DND-41 (cell line): Measurements from ENCODE around the gene SMARCA4.

Source experiments
- EZH2 ChIP-seq: IDR thresholded peaks from 3 replicates; pipeline ENCODE4 v1.6.1; 2012; ENCODE audit warnings: borderline replicate concordance, low read depth, mild to moderate bottlenecking, moderate library complexity, low read length, inconsistent platforms; ENCODE audit not compliant: severe bottlenecking
- TF ChIP-seq, protein P1 (sequence below): IDR thresholded peaks from 2 replicates; pipeline ENCODE4 v1.5.1; 2012; ENCODE audit warnings: borderline replicate concordance, low read length, moderate library complexity, mild to moderate bottlenecking; ENCODE audit not compliant: poor library complexity, severe bottlenecking; ENCODE audit errors: extremely low read depth

DNA sequence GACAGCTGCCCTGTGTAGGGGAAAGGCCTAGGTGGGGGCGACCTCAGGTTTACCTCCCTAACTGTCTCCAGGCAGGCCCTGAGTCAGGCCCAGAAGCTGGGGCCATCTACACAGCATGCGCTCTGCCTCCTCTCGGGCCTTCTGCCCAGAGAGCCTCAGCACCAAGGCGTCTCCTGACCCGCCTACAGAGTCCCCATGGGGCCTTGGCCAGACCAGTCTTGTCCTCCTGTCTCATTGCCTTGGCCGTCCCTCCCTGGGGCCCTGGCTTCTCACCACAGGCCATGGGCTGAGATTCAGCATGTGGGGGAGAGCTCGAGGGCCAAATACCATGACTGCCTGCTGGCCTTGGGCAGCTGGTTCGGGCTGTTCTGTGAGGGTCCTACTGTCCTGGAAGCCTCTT lies 59.0 kb downstream of the SMARCA4 start:
- TF ChIP-seq, protein P1, sequence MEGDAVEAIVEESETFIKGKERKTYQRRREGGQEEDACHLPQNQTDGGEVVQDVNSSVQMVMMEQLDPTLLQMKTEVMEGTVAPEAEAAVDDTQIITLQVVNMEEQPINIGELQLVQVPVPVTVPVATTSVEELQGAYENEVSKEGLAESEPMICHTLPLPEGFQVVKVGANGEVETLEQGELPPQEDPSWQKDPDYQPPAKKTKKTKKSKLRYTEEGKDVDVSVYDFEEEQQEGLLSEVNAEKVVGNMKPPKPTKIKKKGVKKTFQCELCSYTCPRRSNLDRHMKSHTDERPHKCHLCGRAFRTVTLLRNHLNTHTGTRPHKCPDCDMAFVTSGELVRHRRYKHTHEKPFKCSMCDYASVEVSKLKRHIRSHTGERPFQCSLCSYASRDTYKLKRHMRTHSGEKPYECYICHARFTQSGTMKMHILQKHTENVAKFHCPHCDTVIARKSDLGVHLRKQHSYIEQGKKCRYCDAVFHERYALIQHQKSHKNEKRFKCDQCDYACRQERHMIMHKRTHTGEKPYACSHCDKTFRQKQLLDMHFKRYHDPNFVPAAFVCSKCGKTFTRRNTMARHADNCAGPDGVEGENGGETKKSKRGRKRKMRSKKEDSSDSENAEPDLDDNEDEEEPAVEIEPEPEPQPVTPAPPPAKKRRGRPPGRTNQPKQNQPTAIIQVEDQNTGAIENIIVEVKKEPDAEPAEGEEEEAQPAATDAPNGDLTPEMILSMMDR: no peak
- TF ChIP-seq EZH2: no peak
